ENCODE measurements around the gene TIAL1.
"Not testable (repeated sequence)": the region's sequence is repeated elsewhere in the genome, so short reads cannot be mapped to it uniquely, and the experiment has no call there.

The TIAL1 gene, protein sequence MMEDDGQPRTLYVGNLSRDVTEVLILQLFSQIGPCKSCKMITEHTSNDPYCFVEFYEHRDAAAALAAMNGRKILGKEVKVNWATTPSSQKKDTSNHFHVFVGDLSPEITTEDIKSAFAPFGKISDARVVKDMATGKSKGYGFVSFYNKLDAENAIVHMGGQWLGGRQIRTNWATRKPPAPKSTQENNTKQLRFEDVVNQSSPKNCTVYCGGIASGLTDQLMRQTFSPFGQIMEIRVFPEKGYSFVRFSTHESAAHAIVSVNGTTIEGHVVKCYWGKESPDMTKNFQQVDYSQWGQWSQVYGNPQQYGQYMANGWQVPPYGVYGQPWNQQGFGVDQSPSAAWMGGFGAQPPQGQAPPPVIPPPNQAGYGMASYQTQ

DNA sequence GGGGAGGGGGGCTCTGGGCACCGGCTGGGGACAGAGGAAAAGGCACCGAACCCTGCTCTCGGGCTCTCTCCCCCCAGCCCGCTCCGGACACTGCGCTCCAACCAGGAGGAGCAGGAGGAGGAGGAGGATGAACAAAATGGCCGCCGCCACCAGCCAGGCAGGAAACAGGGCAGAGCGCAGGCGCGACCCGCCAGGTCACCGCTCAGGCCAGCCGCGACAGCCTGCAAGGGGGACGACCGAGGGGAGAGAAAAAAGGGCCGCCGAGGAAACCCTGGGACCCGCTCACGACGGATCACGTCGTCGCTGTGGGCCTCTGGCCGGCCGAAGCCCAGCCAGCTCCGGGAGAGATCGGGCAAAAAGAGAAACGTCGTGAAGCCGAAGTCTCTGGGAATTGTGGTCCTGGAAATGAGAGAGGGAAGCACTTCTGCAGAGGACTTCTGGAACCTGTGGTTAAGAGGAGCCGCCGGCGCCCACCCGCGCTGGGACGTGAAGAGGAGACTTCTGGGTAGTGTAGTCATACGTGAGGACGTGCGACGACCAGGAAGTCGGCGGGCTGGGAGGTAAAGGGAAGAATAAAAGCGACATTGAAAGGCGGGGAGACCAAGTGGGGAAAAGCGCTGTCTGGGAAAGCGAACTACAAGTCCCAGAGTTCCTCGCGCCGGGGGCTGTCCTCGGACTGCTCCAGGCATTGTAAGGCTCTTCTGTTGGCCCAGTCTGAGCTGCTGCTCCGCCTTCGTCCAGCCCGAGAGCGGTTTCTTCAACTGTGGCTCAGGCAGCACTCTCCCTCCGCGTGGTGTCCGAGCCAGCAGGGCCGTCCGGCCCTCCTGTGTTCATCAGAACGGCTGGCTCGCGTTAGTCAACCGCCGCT lies at the start of gene TIAL1:
Gene TIAL1 (minus strand): TSS at position 428 of the 868 bp plus-strand sequence. CDS start 499 bp downstream, outside the sequence.
- peak; percentile 96 for DNase-seq

DNA sequence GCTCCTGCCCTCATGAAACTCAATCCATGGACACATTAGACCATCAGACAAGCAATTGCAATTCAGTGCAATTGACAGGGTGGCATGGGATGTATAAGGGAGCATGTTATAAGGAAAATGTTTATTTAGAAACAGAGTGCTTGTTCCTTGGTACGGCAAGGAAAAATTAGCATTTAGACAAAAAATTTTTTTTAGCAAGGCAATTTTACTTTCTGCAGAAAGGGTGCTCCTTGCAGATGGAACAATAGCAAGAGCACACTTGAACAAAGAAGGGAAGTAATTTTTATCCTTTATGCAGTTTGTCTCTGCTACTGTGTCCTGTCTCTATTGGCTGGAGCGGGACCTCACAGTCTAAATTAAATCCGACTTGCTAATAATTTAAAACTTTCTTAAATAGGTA lies 48.2 kb upstream of the TIAL1 start:
- no peak for DNase-seq

DNA sequence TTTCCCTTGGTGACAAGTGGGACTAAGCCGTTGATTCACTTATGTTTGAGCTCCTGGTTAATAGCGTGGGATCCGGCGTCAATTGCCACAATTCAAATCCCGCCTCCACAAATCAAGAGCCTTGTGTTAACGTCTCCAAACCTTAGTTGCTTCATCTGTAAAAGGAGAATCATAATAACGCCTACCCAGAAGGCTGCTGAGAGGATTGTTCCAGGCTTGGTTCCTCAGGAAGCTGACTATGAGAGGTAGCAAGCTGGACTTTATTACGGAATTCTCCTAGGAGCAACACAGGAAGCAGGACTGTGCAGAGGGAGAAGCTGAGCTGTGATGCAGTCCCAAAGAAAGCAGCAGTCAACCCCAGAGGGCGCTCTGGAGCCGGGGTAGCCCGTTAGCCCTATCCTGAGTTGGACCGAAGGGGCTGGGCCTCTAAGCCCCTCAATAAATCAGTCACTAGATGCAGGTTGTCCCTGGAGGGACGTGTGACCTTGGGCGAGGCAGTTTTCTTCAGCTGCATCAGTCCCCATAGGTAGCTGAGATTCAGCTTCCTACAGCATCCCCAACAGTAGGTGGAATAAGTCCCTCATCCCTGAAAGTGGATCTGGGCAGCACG lies 47.5 kb upstream of the TIAL1 start:
- DNase-seq, result peak; percentile 16

DNA sequence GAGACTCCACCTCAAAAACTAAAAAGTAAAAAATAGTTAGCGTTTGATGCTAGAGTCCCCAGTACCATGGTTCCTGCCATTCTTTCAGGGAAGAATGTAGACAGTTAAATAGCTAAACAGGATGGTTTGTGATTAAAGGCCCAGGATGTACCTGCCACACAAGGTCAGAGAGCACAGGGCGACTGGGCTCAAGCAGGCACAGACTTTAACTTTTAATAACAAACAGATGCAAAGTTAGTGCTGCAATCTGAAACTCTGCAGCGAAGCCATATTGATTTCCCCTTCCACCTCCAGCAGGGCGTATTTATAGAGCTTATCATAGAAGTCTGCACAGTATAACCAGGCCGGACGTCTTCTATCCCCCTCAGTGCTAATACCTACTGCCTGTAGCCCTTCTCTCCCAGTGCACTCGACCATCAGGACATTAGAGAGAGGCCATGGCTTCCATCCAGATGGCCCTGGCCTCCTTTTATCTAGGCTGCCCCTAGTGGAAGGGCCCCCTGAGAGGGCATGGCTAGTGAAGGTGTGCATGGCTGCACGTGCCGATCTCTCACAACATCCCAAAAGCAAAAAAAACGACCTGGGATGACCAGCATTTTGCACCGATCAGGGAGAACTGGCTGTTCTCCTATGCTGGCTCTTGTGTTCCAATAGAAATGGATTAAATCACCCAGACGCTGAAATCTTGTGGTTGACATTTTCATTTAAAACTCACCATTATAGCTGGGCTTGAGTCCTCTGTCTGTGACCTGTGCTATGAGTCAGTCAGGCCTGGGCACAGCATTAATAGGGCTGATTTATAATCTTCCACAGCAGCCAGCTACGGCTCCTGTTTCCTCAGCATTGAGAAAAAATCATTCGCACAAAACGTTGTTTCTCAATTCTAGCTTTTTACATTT lies 46.8 kb upstream of the TIAL1 start:
- no peak for DNase-seq

DNA sequence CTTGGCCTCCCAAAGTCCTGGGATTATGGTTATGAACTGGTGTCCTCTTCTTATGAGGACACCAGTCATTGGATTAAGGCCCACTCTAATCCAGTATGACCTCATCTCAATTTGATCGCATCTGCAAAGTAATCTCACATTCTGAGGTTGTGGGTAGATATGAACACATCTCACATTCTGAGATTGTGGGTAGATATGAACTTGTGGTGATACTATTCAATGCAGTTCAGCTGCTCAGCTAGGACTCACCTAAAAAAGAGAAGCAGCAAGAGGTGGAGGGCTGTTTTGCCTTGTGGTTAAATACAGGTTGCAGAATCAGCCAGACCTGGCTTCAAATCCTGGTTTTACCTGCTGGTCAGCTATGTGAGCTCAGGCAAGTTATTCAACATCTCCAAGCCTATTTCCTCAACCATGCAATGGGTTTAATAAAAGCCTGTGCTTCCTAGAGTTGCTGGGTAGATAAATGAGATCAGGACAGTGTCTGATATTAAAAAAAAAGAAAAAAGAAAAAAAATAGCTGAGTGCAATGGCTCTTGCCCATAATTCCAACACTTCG lies 45.9 kb upstream of the TIAL1 start:
- DNase-seq, result peak; percentile 22

DNA sequence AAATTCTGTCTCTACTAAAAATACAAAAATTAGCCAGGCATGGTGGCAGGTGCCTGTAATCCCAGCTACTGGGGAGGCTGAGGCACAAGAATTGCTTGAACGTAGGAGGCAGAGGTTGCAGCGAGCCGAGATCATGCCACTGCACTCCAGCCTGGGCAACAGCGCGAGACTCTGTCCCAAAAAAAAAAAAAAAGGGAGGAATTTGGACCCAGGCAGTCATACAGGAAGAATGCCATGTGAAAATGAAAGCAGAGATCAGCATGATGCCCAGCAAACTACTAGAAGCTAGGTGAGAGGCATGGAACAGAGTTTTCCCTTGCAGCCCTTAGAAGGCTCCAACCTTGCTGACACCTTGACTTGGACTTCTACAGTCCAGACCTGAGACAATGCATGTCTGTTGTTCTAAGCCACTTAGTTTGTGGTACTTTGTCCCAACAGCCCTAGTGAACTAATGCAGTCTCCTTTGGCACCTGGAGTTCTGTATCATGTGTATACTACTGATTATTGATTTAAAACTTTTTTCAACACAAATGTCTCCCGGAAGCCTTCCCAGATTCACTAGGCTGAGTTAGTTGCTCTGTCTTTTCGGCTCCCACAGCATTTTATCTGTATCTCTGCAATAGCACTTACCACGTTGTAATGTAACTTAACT lies 44.2 kb upstream of the TIAL1 start:
- DNase-seq, result no peak

DNA sequence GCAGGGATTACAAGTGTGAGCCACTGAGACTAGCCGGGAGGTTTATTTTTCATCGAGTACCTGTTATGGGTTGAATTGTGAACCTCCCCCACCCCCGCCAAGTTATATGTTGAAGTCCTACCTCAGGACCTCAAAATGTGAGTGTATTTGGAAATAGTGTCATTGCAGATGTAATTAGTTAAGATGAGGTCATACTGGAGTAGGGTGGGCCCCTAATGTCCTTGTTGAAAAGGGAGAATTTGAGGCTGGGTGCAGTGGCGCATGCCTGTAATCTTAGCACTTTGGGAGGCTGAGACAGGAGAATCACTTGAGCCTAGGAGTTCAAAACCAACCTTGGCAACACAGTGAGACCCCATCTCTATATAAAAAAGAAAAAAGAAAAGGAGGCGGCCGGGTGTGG lies 43.6 kb upstream of the TIAL1 start:
- DNase-seq, result no peak

DNA sequence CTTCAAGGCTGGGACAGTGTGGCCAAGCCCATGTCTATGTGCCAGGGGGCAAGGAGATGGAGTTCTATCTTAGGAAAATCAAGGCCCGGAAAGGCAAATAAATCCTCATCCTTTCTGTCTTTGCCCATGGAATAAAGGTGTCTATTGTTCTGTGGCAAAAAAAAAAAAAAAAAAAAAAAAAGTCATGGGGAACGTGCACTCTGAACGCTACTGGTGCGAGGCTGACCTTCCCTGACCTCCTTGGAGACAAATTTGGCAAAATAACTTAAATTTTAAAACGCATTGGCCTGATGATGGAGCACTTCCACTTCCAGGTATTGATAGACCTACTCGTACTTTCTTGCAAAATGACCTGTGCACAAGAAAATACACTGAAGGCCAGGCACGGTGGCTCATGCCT lies 42.2 kb upstream of the TIAL1 start:
- no peak for DNase-seq

DNA sequence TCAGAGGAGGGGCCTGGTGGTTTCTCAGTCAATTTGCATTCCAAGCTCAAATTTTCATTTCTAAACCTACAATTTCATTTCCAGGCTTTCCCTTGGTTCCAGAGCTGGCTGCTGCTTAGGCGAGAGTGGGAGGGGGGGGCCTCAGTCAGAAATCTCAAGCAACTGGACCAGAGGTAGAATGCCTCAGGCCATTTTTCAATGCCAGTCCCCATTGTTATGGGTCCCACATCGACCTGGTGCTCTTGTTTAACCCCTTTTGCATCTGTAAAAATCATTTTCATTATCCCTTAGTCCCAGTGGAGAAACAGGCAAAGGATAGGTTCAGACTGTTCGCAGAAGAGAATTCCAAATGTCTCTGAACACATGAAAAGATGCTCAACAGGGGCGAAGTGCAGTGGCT lies 40.9 kb upstream of the TIAL1 start:
- no peak for DNase-seq

DNA sequence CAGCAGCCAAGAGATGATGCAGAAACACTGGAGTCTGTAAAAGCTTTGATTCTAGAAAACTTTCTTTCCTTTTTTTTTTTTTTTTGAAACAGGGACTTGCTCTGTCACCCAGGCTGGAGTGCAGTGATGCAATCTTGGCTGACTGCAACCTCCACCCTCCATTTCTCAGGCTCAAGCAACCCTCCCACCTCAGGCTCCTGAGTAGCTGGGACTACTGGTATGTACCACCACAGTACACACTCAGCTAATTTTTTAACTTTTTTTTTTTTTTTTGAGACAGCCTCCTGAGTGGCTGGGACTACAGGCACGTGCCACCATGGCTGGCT lies 37.4 kb upstream of the TIAL1 start:
- DNase-seq, result no peak

DNA sequence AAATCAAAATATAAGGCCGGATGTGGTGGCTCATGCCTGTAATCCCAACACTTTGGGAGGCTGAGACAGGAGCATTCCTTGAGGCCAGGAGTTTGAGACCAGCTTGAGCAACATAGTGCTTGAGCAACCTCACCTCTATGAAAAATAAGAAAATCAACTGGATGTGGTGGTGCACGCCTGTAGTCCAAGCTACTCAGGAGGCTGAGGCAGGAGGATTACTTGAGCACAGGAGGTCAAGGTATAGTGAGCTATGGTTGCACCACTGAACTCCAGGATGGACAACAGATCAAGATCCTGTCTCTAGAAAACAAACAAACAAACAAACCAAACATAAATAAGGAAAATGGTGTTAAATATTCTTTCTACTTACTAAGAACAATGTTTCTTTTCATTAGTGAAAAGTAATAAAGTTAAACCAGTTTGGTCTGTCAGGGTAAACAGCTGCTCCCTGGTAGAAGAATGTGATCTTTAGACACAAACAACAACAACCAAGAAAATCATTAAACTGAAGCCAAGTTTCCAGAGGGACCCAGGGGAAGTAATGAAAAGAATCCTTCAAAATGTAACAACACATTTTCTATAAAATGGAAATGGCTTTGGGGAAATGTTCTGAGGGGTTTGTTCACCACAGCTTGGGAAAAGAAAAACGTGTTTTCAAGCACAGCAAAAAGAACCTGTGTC lies 36.9 kb upstream of the TIAL1 start:
- DNase-seq, result no peak

DNA sequence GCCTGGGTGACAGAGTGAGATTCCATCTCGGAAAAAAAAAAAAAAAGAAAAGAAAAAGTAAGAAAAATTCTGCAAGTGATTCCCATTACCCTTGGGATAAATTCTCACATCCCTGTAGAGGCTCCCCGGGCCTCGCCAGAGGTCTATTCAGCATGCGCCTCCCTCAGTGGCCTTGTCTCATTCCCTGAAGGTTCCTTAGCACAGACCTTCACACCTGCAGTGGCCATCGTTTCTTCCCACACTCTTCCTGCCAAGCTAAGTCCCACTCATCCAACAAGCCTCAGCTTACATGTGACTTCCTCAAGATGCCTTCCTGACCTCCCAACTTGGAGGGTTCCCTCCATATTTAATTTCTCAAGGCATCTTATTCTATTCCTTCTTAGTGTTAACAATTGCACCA lies 33.5 kb upstream of the TIAL1 start:
- no peak for DNase-seq

DNA sequence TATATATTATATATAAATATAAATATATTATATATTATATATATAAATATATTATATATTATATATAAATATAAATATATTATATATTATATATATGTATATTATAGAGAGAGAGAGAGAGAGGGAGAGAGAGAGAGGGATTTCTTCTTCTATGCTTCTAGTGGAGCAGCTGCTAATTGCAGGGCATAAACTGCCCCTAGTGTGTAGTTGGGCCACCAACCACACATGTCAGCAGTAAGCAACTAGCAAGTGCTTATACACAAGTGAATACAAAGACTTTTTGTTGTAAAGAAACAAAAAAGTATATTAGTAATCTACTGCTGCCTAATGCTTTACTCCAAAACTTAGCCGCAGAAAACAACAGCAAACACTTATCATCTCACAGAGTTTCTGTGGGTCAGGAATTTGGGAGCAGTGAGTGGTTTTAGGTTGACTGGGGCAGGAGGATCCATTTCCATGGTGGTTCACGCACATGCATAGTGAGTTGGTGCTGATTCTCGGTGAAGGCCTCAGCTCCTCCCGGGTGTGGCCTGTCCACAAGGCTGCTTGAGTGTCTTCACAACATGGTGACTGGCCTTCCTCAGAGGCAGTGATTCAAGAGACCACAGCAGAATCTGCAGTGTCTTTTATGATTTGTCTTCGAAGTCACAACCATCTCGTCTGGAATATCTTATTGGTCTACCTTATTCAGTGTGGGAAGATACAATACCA lies 29.0 kb upstream of the TIAL1 start:
- DNase-seq, result no peak

DNA sequence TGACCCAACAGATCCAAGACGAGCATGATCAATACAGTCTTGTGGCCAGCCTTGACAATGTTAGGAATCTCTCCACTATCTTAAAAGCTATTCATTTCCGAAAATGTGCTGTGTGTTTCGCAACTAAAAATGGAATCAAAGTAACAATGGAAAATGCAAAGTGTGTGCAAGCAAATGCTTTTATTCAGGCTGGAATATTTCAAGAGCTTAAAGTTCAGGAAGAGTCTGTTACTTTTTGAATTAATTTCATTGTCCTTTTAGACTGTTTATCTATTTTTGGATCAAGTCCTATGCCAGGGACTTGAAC lies 24.3 kb upstream of the TIAL1 start:
- DNase-seq, result no peak

DNA sequence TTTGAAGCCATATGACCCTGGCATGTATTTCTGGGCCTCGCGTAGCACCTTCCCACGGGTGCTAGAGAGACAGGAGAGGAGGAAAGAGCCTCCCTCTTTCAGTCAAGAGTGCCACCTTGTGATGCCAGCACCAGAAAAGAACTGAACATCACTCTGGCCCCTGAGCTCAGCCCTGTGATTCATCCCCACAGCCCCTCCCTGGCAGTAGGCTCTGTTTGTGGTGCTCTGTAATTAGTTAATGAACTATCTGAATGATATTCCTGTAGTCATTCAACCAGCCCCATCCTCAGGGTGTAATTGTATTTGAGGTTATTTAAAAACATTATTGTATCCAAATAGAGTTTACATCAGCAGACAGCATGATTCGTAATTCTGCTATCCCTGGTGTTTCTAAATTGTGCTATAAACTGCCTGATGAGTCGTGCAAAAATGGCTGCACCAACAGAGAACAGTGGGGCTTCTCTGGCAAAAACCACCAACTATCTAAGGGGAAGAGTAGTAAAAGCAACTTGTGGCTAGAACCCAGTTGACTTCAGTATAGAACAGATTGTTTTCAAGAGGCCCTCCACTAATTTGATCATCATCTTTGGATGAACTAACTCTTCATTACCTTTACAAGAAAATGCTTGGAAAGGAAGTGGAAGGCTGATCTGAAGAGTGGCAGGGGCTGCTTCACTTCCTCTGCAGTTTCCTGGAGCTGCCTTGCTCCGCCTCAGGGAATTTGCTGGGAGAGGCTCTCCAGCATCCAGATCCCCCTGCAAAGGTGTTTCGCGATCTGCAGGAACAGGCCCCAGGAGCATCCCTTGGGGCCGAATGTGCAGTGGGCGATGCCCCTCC lies 23.7 kb upstream of the TIAL1 start:
- no peak for DNase-seq

DNA sequence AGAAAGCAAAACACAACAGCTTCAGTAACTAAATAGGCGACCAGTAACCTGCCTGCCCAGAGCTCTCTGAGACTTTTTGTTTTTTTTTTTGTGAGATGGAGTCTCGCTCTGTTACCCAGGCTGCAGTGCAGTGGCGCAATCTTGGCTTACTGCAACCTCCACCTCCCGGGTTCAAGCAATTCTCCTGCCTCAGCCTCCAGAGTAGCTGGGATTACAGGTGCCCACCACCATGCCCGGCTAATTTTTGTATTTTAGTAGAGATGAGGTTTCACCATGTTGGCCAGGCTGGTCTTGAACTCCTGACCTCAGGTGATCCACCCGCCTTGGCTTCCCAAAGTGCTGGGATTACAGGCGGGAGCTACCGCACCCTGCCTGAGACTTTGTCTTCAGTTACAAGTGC lies 23.0 kb upstream of the TIAL1 start:
- not testable (repeated sequence) for DNase-seq

DNA sequence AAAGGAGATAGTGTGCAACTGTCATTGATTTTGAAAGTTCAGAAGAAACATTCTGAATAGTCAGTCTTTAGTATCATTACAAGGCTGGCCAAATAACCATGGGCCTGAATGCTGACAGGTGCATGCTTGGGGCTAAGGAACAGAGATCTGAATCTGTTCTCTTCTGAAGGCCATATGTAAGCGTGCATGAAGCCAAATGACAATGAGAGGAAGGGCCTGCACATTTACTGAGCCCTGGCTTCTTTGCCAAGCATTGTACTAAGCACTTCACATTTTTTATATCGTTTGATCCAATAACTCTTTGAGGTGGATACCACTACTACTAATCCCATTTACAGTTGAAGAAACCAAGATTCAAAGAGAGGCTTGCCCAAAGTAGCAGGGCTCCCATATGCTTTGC lies 22.5 kb upstream of the TIAL1 start:
- no peak for DNase-seq

DNA sequence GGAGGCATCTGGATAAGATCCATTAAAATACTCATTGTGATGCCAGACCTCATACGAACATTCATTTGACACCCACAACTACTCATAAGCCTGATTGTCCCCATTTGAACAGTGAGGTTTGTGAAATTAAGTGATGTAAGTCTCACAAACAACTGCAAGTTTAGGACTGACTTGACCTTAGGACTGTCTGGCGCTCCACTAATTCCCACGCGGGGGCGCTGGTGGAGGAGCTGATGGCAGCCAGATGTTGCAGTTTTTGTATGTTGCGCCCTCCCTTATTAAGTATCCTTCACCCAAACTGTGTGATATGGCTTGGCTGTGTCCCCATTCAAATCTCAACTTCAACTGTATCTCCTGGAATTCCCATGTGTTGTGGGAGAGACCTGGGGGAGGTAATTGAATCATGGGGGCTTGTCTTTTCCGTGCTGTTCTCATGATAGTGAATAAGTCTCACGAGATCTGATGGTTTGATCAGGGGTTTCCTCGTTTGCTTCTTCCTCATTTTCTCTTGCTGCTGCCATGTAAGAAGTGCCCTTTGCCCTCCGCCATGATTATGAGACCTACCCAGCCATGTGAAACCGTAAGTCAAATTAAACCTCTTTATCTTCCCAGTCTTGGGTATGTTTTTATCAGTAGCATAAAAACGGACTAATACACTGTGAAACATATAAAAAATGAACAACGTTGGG lies 20.3 kb upstream of the TIAL1 start:
- DNase-seq, result peak; percentile 35

DNA sequence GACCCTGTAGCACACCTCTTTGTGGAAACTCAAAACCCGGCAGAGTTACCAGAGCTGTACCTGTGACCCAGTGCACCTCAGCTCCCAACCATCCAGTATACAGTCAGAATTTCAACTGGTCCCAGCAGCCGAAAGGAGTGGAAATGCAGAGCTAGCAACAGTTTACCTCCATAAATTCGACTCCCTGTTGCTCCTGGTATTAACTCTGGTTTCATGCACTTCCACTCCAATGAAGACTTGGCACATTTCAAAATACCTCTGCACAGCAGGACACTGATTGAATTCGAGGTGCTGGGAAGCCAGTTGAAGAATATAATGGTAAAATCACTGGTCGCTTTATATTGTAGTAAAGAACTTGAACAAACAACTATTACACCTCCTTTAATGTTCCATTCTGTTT lies 17.9 kb upstream of the TIAL1 start:
- DNase-seq, result no peak

Data from CD4-positive, alpha-beta T cell treated with Interleukin-6 for 4 hours (primary cell).